Gastrocnemius medialis (tissue), 4 donors: ENCODE data around the gene ARID5B. TPM values are rescaled to one million over a fixed set of nuclear protein-coding genes. Genes with fewer than 3 reads are reported as not detected.
A peak's percentile ranks its signal among the peaks of the same experiment; 100 is the strongest.

Source experiments
- ATAC-seq, 2 donors: fragments of 150-250 bp; one replicate each; pipeline ENCODE4 v1.9.1; 2016
- DNase-seq, 2 donors: peaks; one replicate each; pipeline ENCODE4 v3.0.0-alpha.2; 2019
- H3K27ac ChIP-seq, 4 donors: fragments of 200-600 bp; sonication (generic); 1 replicate in 1 of 4; 2 replicates in 3 of 4; pipeline ENCODE4 v1.5.1; 2016 to 2018; ENCODE audit warnings: mild to moderate bottlenecking in 2 of 4, moderate library complexity in 1 of 4
- H3K27me3 ChIP-seq, 3 donors: fragments of 200-600 bp; sonication (generic) in 2 of 3; 1 replicate in 1 of 3; 2 replicates in 2 of 3; pipeline versions ENCODE4 v1.5.1 to v1.6.0; 2016 to 2019; ENCODE audit warnings: mild to moderate bottlenecking in 1 of 3, moderate library complexity in 1 of 3
- H3K36me3 ChIP-seq, 2 donors: fragments of 200-600 bp; sonication (generic) in 1 of 2; one replicate each; pipeline ENCODE4 v1.5.1; 2017 to 2018
- H3K4me1 ChIP-seq, 2 donors: fragments of 200-600 bp; sonication (generic) in 1 of 2; one replicate each; pipeline ENCODE4 v1.5.1; 2016 to 2017; ENCODE audit warnings: mild to moderate bottlenecking in 2 of 2
- H3K4me3 ChIP-seq, 4 donors: fragments of 200-600 bp; sonication (generic) in 3 of 4; 1 replicate in 1 of 4; 2 replicates in 3 of 4; pipeline ENCODE4 v1.5.1; 2016 to 2019; ENCODE audit warnings: mild to moderate bottlenecking in 2 of 4
- H3K9me3 ChIP-seq, 3 donors: fragments of 200-600 bp; sonication (generic) in 2 of 3; 1 replicate in 1 of 3; 2 replicates in 2 of 3; pipeline ENCODE4 v1.5.1; 2016 to 2019
- POLR2A ChIP-seq, 2 donors: fragments of 450-650 bp; IDR thresholded peaks; one replicate each; pipeline ENCODE4 v1.6.1; 2017; ENCODE audit warnings: antibody characterized with exemption in 2 of 2, mild to moderate bottlenecking in 2 of 2, moderate library complexity in 2 of 2
- in situ Hi-C, 4 donors: fragments of 200-750 bp; cut with MboI; loops; one replicate each; pipeline versions ENCODE4 v1.15.0 to v1.8.0; 2017; ENCODE audit warnings: low sequenced_read_pairs in 4 of 4
- intact Hi-C: fragments of 100-400 bp; cut with DNase I; formaldehyde crosslinking; loops from one replicate; pipeline ENCODE4 v1.15.1; 2023; ENCODE audit warnings: low total_unique reads
- total RNA-seq, 4 donors: library from RNA; depleted of rRNA; stranded (reverse); fragments of >200 nt; gene quantifications; one replicate each; pipeline versions ENCODE4 v1.1.0 to v1.2.3, GENCODE V29; 2016
- TF ChIP-seq, protein P1 (sequence below), 5 experiments: fragments of 450-650 bp in 3 of 5; fragments of 200-600 bp in 2 of 5; sonication (generic) in 2 of 5; IDR thresholded peaks in 4 of 5; conservative IDR thresholded peaks in 1 of 5; 1 replicate in 4 of 5; 2 replicates in 1 of 5; pipeline ENCODE4 v1.5.1; 2016 to 2019; ENCODE audit warnings: antibody characterized with exemption in 5 of 5, mild to moderate bottlenecking in 3 of 5, moderate library complexity in 3 of 5

The ARID5B gene
- total RNA-seq, 4 donors from 2014 or later: 156 to 512 (median 263) TPM

- Histone ChIP-seq H3K27ac (peak overlapping the region in 3 of 4 donors; percentile 14 to 56 (median 46)), H3K36me3 (no peaks in the 10 kb centered on the region), H3K4me3 (peak overlapping the region in 2 of 4 donors; percentile 1 to 5), H3K4me1 (peaks cover 32 to 51% of the 10 kb centered on the region in 2 donors), H3K27me3 (no peaks in the 10 kb centered on the region), H3K9me3 (no peaks in the 10 kb centered on the region)
- intact Hi-C loops (no loop called here), in situ Hi-C loops (no loop called here)
- DNase-seq (no peak), ATAC-seq (peak in 1 of 2 donors; percentile 78)
- TF ChIP-seq, protein P1, sequence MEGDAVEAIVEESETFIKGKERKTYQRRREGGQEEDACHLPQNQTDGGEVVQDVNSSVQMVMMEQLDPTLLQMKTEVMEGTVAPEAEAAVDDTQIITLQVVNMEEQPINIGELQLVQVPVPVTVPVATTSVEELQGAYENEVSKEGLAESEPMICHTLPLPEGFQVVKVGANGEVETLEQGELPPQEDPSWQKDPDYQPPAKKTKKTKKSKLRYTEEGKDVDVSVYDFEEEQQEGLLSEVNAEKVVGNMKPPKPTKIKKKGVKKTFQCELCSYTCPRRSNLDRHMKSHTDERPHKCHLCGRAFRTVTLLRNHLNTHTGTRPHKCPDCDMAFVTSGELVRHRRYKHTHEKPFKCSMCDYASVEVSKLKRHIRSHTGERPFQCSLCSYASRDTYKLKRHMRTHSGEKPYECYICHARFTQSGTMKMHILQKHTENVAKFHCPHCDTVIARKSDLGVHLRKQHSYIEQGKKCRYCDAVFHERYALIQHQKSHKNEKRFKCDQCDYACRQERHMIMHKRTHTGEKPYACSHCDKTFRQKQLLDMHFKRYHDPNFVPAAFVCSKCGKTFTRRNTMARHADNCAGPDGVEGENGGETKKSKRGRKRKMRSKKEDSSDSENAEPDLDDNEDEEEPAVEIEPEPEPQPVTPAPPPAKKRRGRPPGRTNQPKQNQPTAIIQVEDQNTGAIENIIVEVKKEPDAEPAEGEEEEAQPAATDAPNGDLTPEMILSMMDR (IDR thresholded peaks at IDR 0.05 in 4 of 5, conservative IDR thresholded peaks at IDR 0.05 in 1 of 5): no peak
- no peak for TF ChIP-seq POLR2A (IDR thresholded peaks at IDR 0.05)
Measured at GRCh38 chr10:62018131-62018911, 116.8 kb downstream of the ARID5B start.

GRCh38 chr10:62019013-62019684 is 117.7 kb downstream of the ARID5B start:
- intact Hi-C loops: no loop called here
- in situ Hi-C loops: no loop called here
- Histone ChIP-seq H3K27ac (peak overlapping the region; percentile 37 to 56 (median 48)), H3K4me1 (peaks cover 32 to 51% of the 10 kb centered on the region in 2 donors), H3K36me3 (no peaks in the 10 kb centered on the region), H3K9me3 (no peaks in the 10 kb centered on the region), H3K4me3 (no peak overlapping the region), H3K27me3 (no peaks in the 10 kb centered on the region)
- TF ChIP-seq, protein P1 (IDR thresholded peaks at IDR 0.05 in 4 of 5, conservative IDR thresholded peaks at IDR 0.05 in 1 of 5): no peak
- no peak for TF ChIP-seq POLR2A (IDR thresholded peaks at IDR 0.05)
- DNase-seq (no peak), ATAC-seq (no peak)

DNA sequence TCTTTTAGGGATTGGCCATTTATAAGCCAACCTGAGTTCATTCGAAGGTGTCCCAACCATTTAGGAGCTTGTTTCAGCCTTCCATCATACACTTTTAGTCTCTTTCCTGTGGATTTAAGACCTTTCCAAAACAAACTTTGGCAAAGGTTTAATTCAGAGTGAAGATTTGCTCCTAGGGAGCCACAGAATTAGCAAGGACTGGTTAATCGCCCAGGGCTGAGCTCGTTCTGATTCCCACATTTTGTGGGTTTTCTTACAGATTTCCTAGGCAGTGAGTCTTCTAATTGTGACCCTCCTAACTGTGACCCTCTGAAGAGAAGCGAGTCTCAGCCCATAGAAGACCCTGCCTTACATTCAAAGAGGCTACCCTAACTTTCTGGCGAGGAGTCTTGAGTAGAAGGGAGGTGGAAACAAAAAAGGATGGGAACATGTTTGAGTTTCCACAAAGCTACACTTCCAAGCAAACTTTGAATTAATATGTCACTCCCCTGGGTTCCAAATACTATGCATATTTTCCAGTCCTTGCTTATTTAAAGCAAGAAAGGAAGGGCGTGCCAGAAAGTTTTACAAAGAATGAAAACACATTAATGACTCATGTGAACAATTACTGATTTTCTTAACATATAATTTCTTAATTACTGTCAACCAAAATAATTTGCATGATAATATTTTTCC is 118.3 kb downstream of the ARID5B start:
- DNase-seq: no peak
- peak overlapping the region; percentile 37 to 56 (median 48) for H3K27ac ChIP-seq
- H3K4me1 ChIP-seq: peaks cover 32 to 51% of the 10 kb centered on the region in 2 donors
- ATAC-seq: no peak
- TF ChIP-seq POLR2A (IDR thresholded peaks at IDR 0.05): no peak
- TF ChIP-seq, protein P1 (IDR thresholded peaks at IDR 0.05 in 4 of 5, conservative IDR thresholded peaks at IDR 0.05 in 1 of 5): no peak
- in situ Hi-C loops (loop anchor here in 1 of 4 donors (10.0 kb wide), 2 partner anchors 115 to 215 kb away; partner anchors contain the start of gene ARID5B), intact Hi-C loops (no loop called here)
- H3K9me3 ChIP-seq: no peaks in the 10 kb centered on the region
- no peaks in the 10 kb centered on the region for H3K27me3 ChIP-seq
- no peaks in the 10 kb centered on the region for H3K36me3 ChIP-seq
- H3K4me3 ChIP-seq: no peak overlapping the region

GRCh38 chr10:62021128-62021665 is 119.7 kb downstream of the ARID5B start:
- no peak for ATAC-seq
- H3K27ac ChIP-seq: no peak overlapping the region
- in situ Hi-C loops: loop anchor here in 1 of 4 donors (10.0 kb wide), 2 partner anchors 116 to 214 kb away; partner anchors contain the start of gene ARID5B

More at GRCh38 chr10:62021128-62021665, 119.7 kb downstream of the ARID5B start:
- DNase-seq: no peak
- Histone ChIP-seq H3K9me3 (no peaks in the 10 kb centered on the region), H3K4me1 (peaks cover 31 to 51% of the 10 kb centered on the region in 2 donors), H3K4me3 (no peak overlapping the region), H3K36me3 (no peaks in the 10 kb centered on the region), H3K27me3 (no peaks in the 10 kb centered on the region)
- intact Hi-C loops: no loop called here
- no peak for TF ChIP-seq POLR2A (IDR thresholded peaks at IDR 0.05)
- TF ChIP-seq, protein P1 (IDR thresholded peaks at IDR 0.05 in 4 of 5, conservative IDR thresholded peaks at IDR 0.05 in 1 of 5): no peak
